22Rv1 (cell line): ENCODE measurements around the gene NMT2.

Source experiments
- CTCF ChIP-seq: fragments of 450-650 bp; IDR thresholded peaks from 2 replicates; pipeline ENCODE4 v1.5.1; 2017; ENCODE audit warnings: mild to moderate bottlenecking
- ZFX ChIP-seq: fragments of 450-650 bp; IDR thresholded peaks from 2 replicates; pipeline ENCODE4 v1.6.1; 2017; ENCODE audit warnings: antibody characterized with exemption, borderline replicate concordance

- TF ChIP-seq CTCF (no peak), ZFX (no peak)
Observed at GRCh38 chr10:15092855-15093408, 75.6 kb downstream of the NMT2 start.
